ENCODE measurements around the gene CASS4.

Gene CASS4

GRCh38 chr20:56440346-56441007 is 28.4 kb downstream of the CASS4 start:
- DNase-seq (ENCODE audit: low spot score in 2 of 2) (peak; percentile 32 to 75), ATAC-seq (peak; percentile 75)
- Mint-ChIP-seq H3K4me3 (peak overlapping the region; percentile 51), H3K27ac (peak overlapping the region; percentile 87), H3K36me3 (peaks cover 28% of the 10 kb centered on the region), H3K4me1 (peaks cover 64% of the 10 kb centered on the region), H3K9me3 (no peaks in the 10 kb centered on the region)

- H3K4me3 Mint-ChIP-seq = peak overlapping the region; percentile 21
- no peak for DNase-seq (ENCODE audit: low spot score in 2 of 2)
- H3K27ac Mint-ChIP-seq = peak overlapping the region; percentile 83
- no peak for ATAC-seq
- peaks cover 43% of the 10 kb centered on the region for H3K36me3 Mint-ChIP-seq
- H3K9me3 Mint-ChIP-seq = no peaks in the 10 kb centered on the region
- peaks cover 54% of the 10 kb centered on the region for H3K4me1 Mint-ChIP-seq
These were observed 30.6 kb downstream of the CASS4 start for GRCh38 chr20:56442389-56443365.

GRCh38 chr20:56443654-56444540 is 31.8 kb downstream of the CASS4 start:
- Mint-ChIP-seq H3K9me3 (no peaks in the 10 kb centered on the region), H3K36me3 (peaks cover 45% of the 10 kb centered on the region), H3K27ac (peak overlapping the region; percentile 72), H3K4me3 (no peak overlapping the region), H3K4me1 (peaks cover 42% of the 10 kb centered on the region)
- ATAC-seq (no peak), DNase-seq (ENCODE audit: low spot score in 2 of 2) (no peak)

GRCh38 chr20:56445130-56445529 is 33.1 kb downstream of the CASS4 start:
- H3K27ac Mint-ChIP-seq = peak overlapping the region; percentile 69
- peaks cover 31% of the 10 kb centered on the region for H3K4me1 Mint-ChIP-seq
- peaks cover 45% of the 10 kb centered on the region for H3K36me3 Mint-ChIP-seq
- H3K9me3 Mint-ChIP-seq = no peaks in the 10 kb centered on the region
- ATAC-seq (no peak), DNase-seq (ENCODE audit: low spot score in 2 of 2) (no peak)
- H3K4me3 Mint-ChIP-seq = no peak overlapping the region

GRCh38 chr20:56445540-56445939 is 33.5 kb downstream of the CASS4 start:
- DNase-seq (ENCODE audit: low spot score in 2 of 2) = no peak
- Mint-ChIP-seq H3K36me3 (peaks cover 45% of the 10 kb centered on the region), H3K27ac (peak overlapping the region; percentile 69), H3K4me3 (no peak overlapping the region), H3K9me3 (no peaks in the 10 kb centered on the region), H3K4me1 (peaks cover 27% of the 10 kb centered on the region)
- no peak for ATAC-seq

GRCh38 chr20:56447227-56447626 is 35.2 kb downstream of the CASS4 start:
- DNase-seq (ENCODE audit: low spot score in 2 of 2) (no peak), ATAC-seq (no peak)
- H3K27ac Mint-ChIP-seq = peak overlapping the region; percentile 26
- H3K36me3 Mint-ChIP-seq = peaks cover 62% of the 10 kb centered on the region
- no peak overlapping the region for H3K4me3 Mint-ChIP-seq
- no peaks in the 10 kb centered on the region for H3K9me3 Mint-ChIP-seq
- peaks cover 17% of the 10 kb centered on the region for H3K4me1 Mint-ChIP-seq

GRCh38 chr20:56449459-56449858 is 37.4 kb downstream of the CASS4 start:
- H3K9me3 Mint-ChIP-seq = no peaks in the 10 kb centered on the region

GRCh38 chr20:56451056-56451765 is 39.2 kb downstream of the CASS4 start:
- peaks cover 19% of the 10 kb centered on the region for H3K4me1 Mint-ChIP-seq
- H3K9me3 Mint-ChIP-seq = no peaks in the 10 kb centered on the region
- peaks cover 67% of the 10 kb centered on the region for H3K36me3 Mint-ChIP-seq
- no peak overlapping the region for H3K4me3 Mint-ChIP-seq
- peak overlapping the region; percentile 65 for H3K27ac Mint-ChIP-seq
- ATAC-seq (no peak), DNase-seq (ENCODE audit: low spot score in 2 of 2) (no peak)

More at GRCh38 chr20:56449459-56449858, 37.4 kb downstream of the CASS4 start:
- peaks cover 71% of the 10 kb centered on the region for H3K36me3 Mint-ChIP-seq
- ATAC-seq (no peak), DNase-seq (ENCODE audit: low spot score in 2 of 2) (no peak)
- H3K4me3 Mint-ChIP-seq = no peak overlapping the region
- peaks cover 16% of the 10 kb centered on the region for H3K4me1 Mint-ChIP-seq
- H3K27ac Mint-ChIP-seq = no peak overlapping the region

GRCh38 chr20:56453352-56453751 is 41.3 kb downstream of the CASS4 start:
- no peak for DNase-seq (ENCODE audit: low spot score in 2 of 2)
- Mint-ChIP-seq H3K9me3 (no peaks in the 10 kb centered on the region), H3K4me3 (peak overlapping the region; percentile 40), H3K36me3 (peaks cover 56% of the 10 kb centered on the region), H3K27ac (no peak overlapping the region), H3K4me1 (peaks cover 19% of the 10 kb centered on the region)
- no peak for ATAC-seq

- peaks cover 23% of the 10 kb centered on the region for H3K4me1 Mint-ChIP-seq
- H3K36me3 Mint-ChIP-seq = peaks cover 59% of the 10 kb centered on the region
- no peaks in the 10 kb centered on the region for H3K9me3 Mint-ChIP-seq
- DNase-seq (ENCODE audit: low spot score in 2 of 2) = no peak
- H3K27ac Mint-ChIP-seq = peak overlapping the region; percentile 92
- H3K4me3 Mint-ChIP-seq = peak overlapping the region; percentile 40
- ATAC-seq = peak; percentile 99
These were observed 42.7 kb downstream of the CASS4 start for GRCh38 chr20:56454754-56455153.

GRCh38 chr20:56458206-56458821 is 46.3 kb downstream of the CASS4 start:
- H3K9me3 Mint-ChIP-seq = no peaks in the 10 kb centered on the region
- H3K4me1 Mint-ChIP-seq = peaks cover 45% of the 10 kb centered on the region
- peaks cover 32% of the 10 kb centered on the region for H3K36me3 Mint-ChIP-seq
- DNase-seq (ENCODE audit: low spot score in 2 of 2) = no peak
- no peak overlapping the region for H3K27ac Mint-ChIP-seq
- no peak for ATAC-seq
- no peak overlapping the region for H3K4me3 Mint-ChIP-seq

- H3K36me3 Mint-ChIP-seq = peaks cover 22% of the 10 kb centered on the region
- peak; percentile 91 for ATAC-seq
- no peaks in the 10 kb centered on the region for H3K9me3 Mint-ChIP-seq
- DNase-seq (ENCODE audit: low spot score in 2 of 2) = no peak
- no peak overlapping the region for H3K4me3 Mint-ChIP-seq
- peak overlapping the region; percentile 85 for H3K27ac Mint-ChIP-seq
- H3K4me1 Mint-ChIP-seq = peaks cover 37% of the 10 kb centered on the region
These were observed 48.4 kb downstream of the CASS4 start for GRCh38 chr20:56460459-56460858.

GRCh38 chr20:56461576-56461975 is 49.5 kb downstream of the CASS4 start:
- H3K36me3 Mint-ChIP-seq = peaks cover 19% of the 10 kb centered on the region
- H3K27ac Mint-ChIP-seq = peak overlapping the region; percentile 85
- ATAC-seq = no peak
- H3K4me3 Mint-ChIP-seq = no peak overlapping the region
- no peak for DNase-seq (ENCODE audit: low spot score in 2 of 2)
- H3K4me1 Mint-ChIP-seq = peaks cover 40% of the 10 kb centered on the region
- no peaks in the 10 kb centered on the region for H3K9me3 Mint-ChIP-seq

- ATAC-seq (no peak), DNase-seq (ENCODE audit: low spot score in 2 of 2) (no peak)
- peak overlapping the region; percentile 40 for H3K4me3 Mint-ChIP-seq
- H3K9me3 Mint-ChIP-seq = no peaks in the 10 kb centered on the region
- H3K4me1 Mint-ChIP-seq = peaks cover 48% of the 10 kb centered on the region
- peak overlapping the region; percentile 32 for H3K27ac Mint-ChIP-seq
- peaks cover 26% of the 10 kb centered on the region for H3K36me3 Mint-ChIP-seq
These were observed 51.4 kb downstream of the CASS4 start for GRCh38 chr20:56463428-56463827.
